Mesenchymal stem cell (in vitro differentiated cells and primary cell): ENCODE measurements around the gene PARD3B.
A peak's percentile ranks its signal among the peaks of the same experiment; 100 is the strongest.

Experiments used
- DNase-seq: peaks from one replicate; pipeline ENCODE4 v3.0.0-alpha.2; 2013
- H2AFZ ChIP-seq: one replicate; pipeline ENCODE4 v1.6.1; 2013; ENCODE audit warnings: low read depth, mild to moderate bottlenecking, control low read depth, inconsistent platforms, low read length, moderate library complexity
- H2AK5ac ChIP-seq: 2 replicates; pipeline ENCODE4 v1.6.1; 2013; ENCODE audit warnings: low read length, moderate library complexity, mild to moderate bottlenecking, inconsistent platforms; ENCODE audit not compliant: severe bottlenecking
- H2BK120ac ChIP-seq: one replicate; pipeline ENCODE4 v1.6.1; 2013; ENCODE audit warnings: low read depth, mild to moderate bottlenecking, inconsistent platforms, low read length, moderate library complexity
- H2BK12ac ChIP-seq, 2 experiments: one replicate each; pipeline ENCODE4 v1.6.1; 2013; ENCODE audit warnings: inconsistent platforms in 2 of 2, low read length in 2 of 2, mild to moderate bottlenecking in 2 of 2, moderate library complexity in 2 of 2, control low read depth in 1 of 2
- H2BK15ac ChIP-seq: one replicate; pipeline ENCODE4 v1.6.1; 2013; ENCODE audit warnings: mild to moderate bottlenecking, low read depth, inconsistent platforms; ENCODE audit not compliant: poor library complexity, severe bottlenecking
- H2BK5ac ChIP-seq: 2 replicates; pipeline ENCODE4 v1.6.1; 2013; ENCODE audit warnings: low read depth, mild to moderate bottlenecking, low read length, control low read depth, inconsistent platforms; ENCODE audit not compliant: poor library complexity, severe bottlenecking
- H3K14ac ChIP-seq, 2 experiments: one replicate each; pipeline ENCODE4 v1.6.1; 2013; ENCODE audit warnings: inconsistent platforms in 2 of 2, low read length in 2 of 2, control low read depth in 1 of 2, mild to moderate bottlenecking in 1 of 2, moderate library complexity in 1 of 2
- H3K18ac ChIP-seq, 2 experiments: one replicate each; pipeline ENCODE4 v1.6.1; 2013; ENCODE audit warnings: inconsistent platforms in 2 of 2, low read length in 2 of 2, control low read depth in 1 of 2, low read depth in 1 of 2, mild to moderate bottlenecking in 1 of 2
- H3K23ac ChIP-seq, 2 experiments: one replicate each; pipeline ENCODE4 v1.6.1; 2013; ENCODE audit warnings: inconsistent platforms in 2 of 2, low read length in 2 of 2, mild to moderate bottlenecking in 2 of 2, moderate library complexity in 2 of 2, control low read depth in 1 of 2
- H3K27ac ChIP-seq: 2 replicates; pipeline ENCODE4 v1.5.1; 2013; ENCODE audit warnings: mild to moderate bottlenecking, moderate library complexity, low read length, control low read depth, inconsistent platforms; ENCODE audit not compliant: poor library complexity, severe bottlenecking
- H3K27me3 ChIP-seq, 2 experiments: 2 replicates each; pipeline versions ENCODE4 v1.6.1 to v1.7.0; 2013; ENCODE audit warnings: low read length in 2 of 2, mild to moderate bottlenecking in 2 of 2, moderate library complexity in 2 of 2, control low read depth in 1 of 2, inconsistent platforms in 1 of 2; ENCODE audit not compliant: control insufficient read depth in 1 of 2, insufficient read depth in 1 of 2
- H3K36me3 ChIP-seq, 2 experiments: 2 replicates each; pipeline versions ENCODE4 v1.6.1 to v1.7.0; 2013; ENCODE audit warnings: low read length in 2 of 2, control low read depth in 1 of 2, inconsistent platforms in 1 of 2, low read depth in 1 of 2, mild to moderate bottlenecking in 1 of 2; ENCODE audit not compliant: insufficient read depth in 2 of 2, control insufficient read depth in 1 of 2
- H3K4ac ChIP-seq, 2 experiments: one replicate each; pipeline ENCODE4 v1.6.1; 2013; ENCODE audit warnings: inconsistent platforms in 2 of 2, low read length in 2 of 2, mild to moderate bottlenecking in 2 of 2, moderate library complexity in 2 of 2, control low read depth in 1 of 2, low read depth in 1 of 2
- H3K4me1 ChIP-seq: 2 replicates; pipeline ENCODE4 v1.6.1; 2013; ENCODE audit warnings: low read depth, low read length, control low read depth; ENCODE audit not compliant: control insufficient read depth, insufficient read depth
- H3K4me2 ChIP-seq: 2 replicates; pipeline ENCODE4 v1.6.1; 2013; ENCODE audit warnings: low read length, mild to moderate bottlenecking, inconsistent platforms; ENCODE audit not compliant: poor library complexity, severe bottlenecking
- H3K4me3 ChIP-seq, 2 experiments: 2 replicates each; pipeline versions ENCODE4 v1.5.1 to v1.7.0; 2013; ENCODE audit warnings: low read length in 2 of 2, mild to moderate bottlenecking in 2 of 2, control low read depth in 1 of 2, low read depth in 1 of 2; ENCODE audit not compliant: insufficient read depth in 1 of 2
- H3K79me1 ChIP-seq: replicated peaks from 2 replicates; pipeline ENCODE4 v1.6.1; 2013; ENCODE audit warnings: mild to moderate bottlenecking, control low read depth, low read length, inconsistent platforms; ENCODE audit not compliant: poor library complexity, severe bottlenecking
- H3K9ac ChIP-seq: 2 replicates; pipeline ENCODE4 v1.7.0; 2013; ENCODE audit warnings: mild to moderate bottlenecking, low read length, moderate library complexity
- H3K9me3 ChIP-seq: 2 replicates; pipeline ENCODE4 v1.7.0; 2013; ENCODE audit warnings: mild to moderate bottlenecking, low read length; ENCODE audit not compliant: control insufficient read depth
- H4K8ac ChIP-seq: one replicate; pipeline ENCODE4 v1.6.1; 2013; ENCODE audit warnings: inconsistent platforms, mild to moderate bottlenecking, low read length, moderate library complexity
- H4K91ac ChIP-seq: one replicate; pipeline ENCODE4 v1.6.1; 2013; ENCODE audit warnings: mild to moderate bottlenecking, low read length, inconsistent platforms
- WGBS: methylation state at CpG from one replicate; pipeline ENCODE4 v1.1.7; 2013; ENCODE audit warnings: mixed read lengths; 5-methylcytosine and 5-hydroxymethylcytosine counted together

PARD3B gene

GRCh38 chr2:205232086-205232485 lies 686.8 kb downstream of the PARD3B start:
- H3K4me2 ChIP-seq = no peak overlapping the region
- no peak overlapping the region for H2BK120ac ChIP-seq
- no peak overlapping the region for H4K8ac ChIP-seq
- H2BK12ac ChIP-seq = no peak overlapping the region
- no peak overlapping the region for H3K23ac ChIP-seq
- no peak overlapping the region for H2BK5ac ChIP-seq
- no peak overlapping the region for H2AFZ ChIP-seq
- H3K27ac ChIP-seq = no peak overlapping the region
- H3K4me1 ChIP-seq = no peaks in the 10 kb centered on the region
- no peak overlapping the region for H3K9ac ChIP-seq
- H2BK15ac ChIP-seq = no peak overlapping the region
- no peaks in the 10 kb centered on the region for H3K27me3 ChIP-seq
- H3K14ac ChIP-seq = no peak overlapping the region
- no peaks in the 10 kb centered on the region for H3K79me1 ChIP-seq
- H3K4ac ChIP-seq = no peak overlapping the region
- H3K4me3 ChIP-seq = no peak overlapping the region
- H4K91ac ChIP-seq = no peak overlapping the region
- no peak for DNase-seq
- peaks cover 0 to 6% of the 10 kb centered on the region in 2 experiments for H3K36me3 ChIP-seq
- 100% methylated on average over 3 of the region's 3 CpGs for WGBS
- no peak overlapping the region for H3K18ac ChIP-seq
- H2AK5ac ChIP-seq = no peak overlapping the region
- no peaks in the 10 kb centered on the region for H3K9me3 ChIP-seq

- Histone ChIP-seq H2BK120ac (no peak overlapping the region), H3K27me3 (no peaks in the 10 kb centered on the region), H2BK12ac (no peak overlapping the region), H3K4me3 (no peak overlapping the region), H3K4me1 (no peaks in the 10 kb centered on the region), H4K91ac (no peak overlapping the region), H3K9me3 (no peaks in the 10 kb centered on the region), H2AK5ac (no peak overlapping the region), H3K18ac (peak overlapping the region in 1 of 2 experiments; percentile 11), H2AFZ (no peak overlapping the region), H3K79me1 (no peaks in the 10 kb centered on the region), H3K23ac (no peak overlapping the region), H3K4ac (no peak overlapping the region), H4K8ac (no peak overlapping the region), H3K14ac (no peak overlapping the region), H3K27ac (no peak overlapping the region), H3K36me3 (peaks cover 0 to 6% of the 10 kb centered on the region in 2 experiments), H3K9ac (no peak overlapping the region), H2BK5ac (no peak overlapping the region), H2BK15ac (no peak overlapping the region), H3K4me2 (no peak overlapping the region)
- WGBS = no CpG with 5 or more reads among the region's 1 CpG
- no peak for DNase-seq
These were observed 690.2 kb downstream of the PARD3B start for GRCh38 chr2:205235434-205235833.

DNA sequence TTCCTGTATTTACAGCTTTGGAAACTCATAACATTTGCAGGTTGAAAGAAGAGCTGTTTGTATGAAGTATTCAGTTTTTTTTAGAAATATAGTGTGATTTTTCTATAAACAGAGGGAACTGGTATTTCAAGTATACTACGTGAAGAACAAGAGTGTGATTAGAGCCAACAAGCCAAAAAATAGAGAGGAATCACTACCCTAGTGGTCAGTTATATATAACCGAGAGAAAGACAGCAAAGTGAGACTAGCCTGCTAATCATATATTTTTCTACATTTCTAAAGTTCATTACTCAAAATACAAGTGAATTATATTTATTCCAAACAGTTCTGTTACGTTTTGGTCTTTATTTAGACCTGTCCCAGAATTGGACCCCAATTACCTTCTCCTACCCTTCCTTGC lies 692.2 kb downstream of the PARD3B start:
- Histone ChIP-seq H4K91ac (no peak overlapping the region), H3K9me3 (no peaks in the 10 kb centered on the region), H2BK5ac (no peak overlapping the region), H3K4me3 (no peak overlapping the region), H3K79me1 (no peaks in the 10 kb centered on the region), H2BK15ac (no peak overlapping the region), H2BK120ac (no peak overlapping the region), H3K27me3 (no peaks in the 10 kb centered on the region), H2AK5ac (no peak overlapping the region), H3K23ac (no peak overlapping the region), H3K18ac (no peak overlapping the region), H3K4me2 (no peak overlapping the region), H2BK12ac (no peak overlapping the region), H3K14ac (no peak overlapping the region), H3K9ac (no peak overlapping the region), H3K27ac (no peak overlapping the region), H3K36me3 (no peaks in the 10 kb centered on the region), H3K4ac (no peak overlapping the region), H4K8ac (no peak overlapping the region), H3K4me1 (no peaks in the 10 kb centered on the region), H2AFZ (no peak overlapping the region)
- WGBS = 95% methylated on average over 3 of the region's 3 CpGs
- no peak for DNase-seq

- no peaks in the 10 kb centered on the region for H3K79me1 ChIP-seq
- H2BK5ac ChIP-seq = no peak overlapping the region
- H4K91ac ChIP-seq = no peak overlapping the region
- H2BK120ac ChIP-seq = no peak overlapping the region
- H3K9me3 ChIP-seq = no peaks in the 10 kb centered on the region
- peak overlapping the region; percentile 84 for H3K9ac ChIP-seq
- H3K14ac ChIP-seq = no peak overlapping the region
- H3K27me3 ChIP-seq = no peaks in the 10 kb centered on the region
- H3K4me1 ChIP-seq = no peaks in the 10 kb centered on the region
- no peak for DNase-seq
- no peak overlapping the region for H3K18ac ChIP-seq
- no peak overlapping the region for H2BK12ac ChIP-seq
- H3K4me3 ChIP-seq = peak overlapping the region in 1 of 2 experiments; percentile 20
- WGBS = 95% methylated on average over 3 of the region's 3 CpGs
- no peak overlapping the region for H4K8ac ChIP-seq
- no peak overlapping the region for H3K27ac ChIP-seq
- H3K4me2 ChIP-seq = no peak overlapping the region
- H2AFZ ChIP-seq = no peak overlapping the region
- no peak overlapping the region for H3K23ac ChIP-seq
- no peak overlapping the region for H2AK5ac ChIP-seq
- no peak overlapping the region for H2BK15ac ChIP-seq
- H3K36me3 ChIP-seq = no peaks in the 10 kb centered on the region
- H3K4ac ChIP-seq = no peak overlapping the region
These were observed 699.7 kb downstream of the PARD3B start for GRCh38 chr2:205245001-205245400.
